KMS-11 (cell line): ENCODE results near the gene MDH1.

Source experiments
- H2AFZ ChIP-seq: fragments of 200-600 bp; sonication (generic); 2 replicates; pipeline ENCODE4 v1.6.1; 2016; ENCODE audit warnings: antibody characterized with exemption, mixed run types, low read depth
- H3K27ac ChIP-seq: fragments of 200-600 bp; sonication (generic); 2 replicates; pipeline ENCODE4 v1.6.1; 2016; ENCODE audit warnings: mild to moderate bottlenecking, mixed run types
- H3K27me3 ChIP-seq: fragments of 200-600 bp; sonication (generic); 2 replicates; pipeline ENCODE4 v1.6.1; 2017; ENCODE audit warnings: mild to moderate bottlenecking, low read depth, mixed run types, moderate library complexity; ENCODE audit not compliant: insufficient read depth
- H3K36me3 ChIP-seq: fragments of 200-600 bp; sonication (generic); 2 replicates; pipeline ENCODE4 v1.6.1; 2017; ENCODE audit warnings: mild to moderate bottlenecking, mixed run types; ENCODE audit not compliant: insufficient read depth
- H3K4me1 ChIP-seq: fragments of 200-600 bp; sonication (generic); 2 replicates; pipeline ENCODE4 v1.6.1; 2016; ENCODE audit warnings: mild to moderate bottlenecking, low read depth, mixed run types; ENCODE audit not compliant: poor library complexity, severe bottlenecking
- H3K4me2 ChIP-seq: fragments of 200-600 bp; sonication (generic); 2 replicates; pipeline ENCODE4 v1.7.0; 2016; ENCODE audit warnings: mild to moderate bottlenecking, mixed run types
- H3K4me3 ChIP-seq: fragments of 200-600 bp; sonication (generic); IDR thresholded peaks from 2 replicates; pipeline ENCODE4 v1.6.1; 2017; ENCODE audit warnings: low read depth, low read length, mixed read lengths; ENCODE audit not compliant: insufficient read depth
- H3K79me2 ChIP-seq: fragments of 200-600 bp; sonication (generic); 2 replicates; pipeline ENCODE4 v1.6.1; 2016; ENCODE audit warnings: low read depth, mixed run types; ENCODE audit not compliant: insufficient read depth
- H3K9ac ChIP-seq: fragments of 200-600 bp; sonication (generic); 2 replicates; pipeline ENCODE4 v1.6.1; 2016; ENCODE audit warnings: mild to moderate bottlenecking, mixed run types
- H4K20me1 ChIP-seq: fragments of 200-600 bp; sonication (generic); 2 replicates; pipeline ENCODE4 v1.6.1; 2016; ENCODE audit warnings: mild to moderate bottlenecking, mixed run types; ENCODE audit not compliant: insufficient read depth
- TF ChIP-seq, protein P1 (sequence below): fragments of 200-600 bp; sonication (generic); conservative IDR thresholded peaks from 2 replicates; pipeline ENCODE4 v1.6.1; 2017; ENCODE audit warnings: low read depth, mild to moderate bottlenecking, antibody characterized with exemption, low read length, moderate library complexity, mixed read lengths

Gene MDH1

DNA sequence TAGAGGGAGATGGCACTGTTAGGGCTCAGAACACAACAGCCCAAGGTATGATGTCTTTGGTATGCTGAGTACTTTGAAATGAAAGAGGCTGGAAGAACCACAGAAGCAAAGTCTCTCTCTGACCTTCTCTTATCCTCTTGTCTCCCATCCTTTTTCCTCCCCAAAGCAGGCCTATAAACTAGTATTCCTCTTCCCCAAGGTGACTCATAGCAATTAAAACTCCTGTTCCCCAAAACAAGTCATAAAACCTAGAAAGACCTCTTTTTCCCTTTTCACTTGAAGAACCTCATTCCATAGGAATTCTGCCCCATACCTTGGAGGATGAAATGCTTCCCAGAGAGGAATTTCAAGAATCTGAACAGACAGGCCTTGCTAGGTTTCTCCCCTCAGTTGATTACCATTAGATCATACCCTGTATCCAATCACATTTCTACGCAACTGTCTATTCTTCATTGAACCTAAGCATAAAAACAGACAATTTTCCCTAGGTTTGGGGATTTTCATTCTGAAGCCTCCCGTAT lies 25.7 kb downstream of the MDH1 start:
- no peaks in the 10 kb centered on the region for H3K79me2 ChIP-seq
- H3K36me3 ChIP-seq, result no peaks in the 10 kb centered on the region
- no peak overlapping the region for H3K4me2 ChIP-seq
- no peaks in the 10 kb centered on the region for H3K27me3 ChIP-seq
- H2AFZ ChIP-seq, result no peak overlapping the region
- no peaks in the 10 kb centered on the region for H4K20me1 ChIP-seq
- H3K4me1 ChIP-seq, result peaks cover 17% of the 10 kb centered on the region
- TF ChIP-seq, protein P1, sequence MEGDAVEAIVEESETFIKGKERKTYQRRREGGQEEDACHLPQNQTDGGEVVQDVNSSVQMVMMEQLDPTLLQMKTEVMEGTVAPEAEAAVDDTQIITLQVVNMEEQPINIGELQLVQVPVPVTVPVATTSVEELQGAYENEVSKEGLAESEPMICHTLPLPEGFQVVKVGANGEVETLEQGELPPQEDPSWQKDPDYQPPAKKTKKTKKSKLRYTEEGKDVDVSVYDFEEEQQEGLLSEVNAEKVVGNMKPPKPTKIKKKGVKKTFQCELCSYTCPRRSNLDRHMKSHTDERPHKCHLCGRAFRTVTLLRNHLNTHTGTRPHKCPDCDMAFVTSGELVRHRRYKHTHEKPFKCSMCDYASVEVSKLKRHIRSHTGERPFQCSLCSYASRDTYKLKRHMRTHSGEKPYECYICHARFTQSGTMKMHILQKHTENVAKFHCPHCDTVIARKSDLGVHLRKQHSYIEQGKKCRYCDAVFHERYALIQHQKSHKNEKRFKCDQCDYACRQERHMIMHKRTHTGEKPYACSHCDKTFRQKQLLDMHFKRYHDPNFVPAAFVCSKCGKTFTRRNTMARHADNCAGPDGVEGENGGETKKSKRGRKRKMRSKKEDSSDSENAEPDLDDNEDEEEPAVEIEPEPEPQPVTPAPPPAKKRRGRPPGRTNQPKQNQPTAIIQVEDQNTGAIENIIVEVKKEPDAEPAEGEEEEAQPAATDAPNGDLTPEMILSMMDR, result no peak
- no peak overlapping the region for H3K27ac ChIP-seq
- no peak overlapping the region for H3K4me3 ChIP-seq
- no peak overlapping the region for H3K9ac ChIP-seq

DNA sequence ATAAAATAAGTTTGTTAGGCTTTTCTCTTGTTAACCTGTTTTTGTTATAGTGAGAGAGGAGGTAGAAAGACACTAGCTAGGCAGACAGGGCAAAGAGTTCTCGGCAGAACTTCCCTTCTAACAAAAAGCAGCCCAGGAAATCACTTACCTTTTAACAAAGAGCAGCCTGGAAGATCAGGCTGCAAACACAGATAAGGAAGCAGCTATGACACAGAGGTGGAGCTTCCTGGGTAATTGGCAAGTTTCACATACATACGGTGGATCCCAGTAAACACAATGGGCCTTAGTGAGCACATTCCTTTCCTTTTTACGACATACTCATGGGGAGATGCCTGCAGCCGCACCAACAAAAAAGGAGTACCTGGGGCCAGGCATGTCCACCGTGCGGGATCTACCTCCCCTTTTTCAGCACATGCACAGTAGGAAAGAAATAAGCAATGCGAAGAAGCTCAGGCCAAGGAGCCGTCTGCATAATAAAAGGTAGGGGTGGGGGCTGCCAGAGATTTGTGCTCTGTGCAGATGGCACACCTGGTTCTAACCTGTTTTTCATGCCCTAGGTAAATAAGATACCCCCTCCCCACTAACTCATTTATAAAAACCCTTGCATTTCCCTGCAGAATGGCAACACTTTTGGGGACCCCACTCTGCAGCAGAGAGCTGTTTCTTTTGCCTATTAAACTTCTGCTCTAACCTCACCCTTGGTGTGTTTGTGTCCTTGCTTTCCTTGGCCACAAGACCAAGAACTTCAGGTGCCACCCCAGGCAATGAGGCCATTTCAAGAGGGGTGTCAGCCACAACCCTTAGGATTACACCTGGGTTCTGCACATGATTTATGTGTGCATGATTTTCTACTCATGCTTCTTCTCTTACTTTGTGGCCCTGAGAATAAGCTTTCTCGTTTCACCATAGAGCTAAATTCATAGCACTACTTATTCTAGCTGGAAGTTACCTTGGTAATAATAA lies 26.5 kb downstream of the MDH1 start:
- Histone ChIP-seq H3K36me3 (no peaks in the 10 kb centered on the region), H2AFZ (no peak overlapping the region), H3K9ac (no peak overlapping the region), H3K4me1 (peaks cover 17% of the 10 kb centered on the region), H3K4me3 (no peak overlapping the region), H3K27ac (no peak overlapping the region), H4K20me1 (no peaks in the 10 kb centered on the region), H3K4me2 (no peak overlapping the region), H3K27me3 (no peaks in the 10 kb centered on the region), H3K79me2 (no peaks in the 10 kb centered on the region)
- TF ChIP-seq, protein P1, result no peak

DNA sequence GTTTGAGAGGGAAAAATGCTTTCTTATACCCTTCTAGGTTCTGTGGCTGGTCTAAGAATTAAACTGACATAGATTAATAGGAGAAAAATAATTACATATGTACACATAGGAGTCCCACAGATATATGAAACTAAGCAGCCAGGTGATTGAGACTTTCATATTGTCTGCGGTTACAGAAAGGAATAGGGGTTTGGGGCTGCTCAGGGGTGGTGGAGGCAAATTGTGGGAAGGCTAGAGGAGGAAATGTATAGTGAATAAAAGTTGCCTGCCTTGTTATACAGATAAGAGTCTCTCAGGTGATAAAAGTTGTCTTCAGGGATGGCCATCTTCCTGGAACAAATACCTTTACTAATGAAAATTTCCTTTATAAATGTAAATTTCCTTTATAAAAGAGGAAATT lies 28.6 kb downstream of the MDH1 start:
- H3K36me3 ChIP-seq, result no peaks in the 10 kb centered on the region
- no peaks in the 10 kb centered on the region for H4K20me1 ChIP-seq
- TF ChIP-seq, protein P1, result no peak
- H3K4me2 ChIP-seq, result peak overlapping the region; percentile 33
- no peak overlapping the region for H3K27ac ChIP-seq
- H3K27me3 ChIP-seq, result no peaks in the 10 kb centered on the region
- H3K9ac ChIP-seq, result no peak overlapping the region
- H3K79me2 ChIP-seq, result no peaks in the 10 kb centered on the region
- no peak overlapping the region for H3K4me3 ChIP-seq
- peaks cover 17% of the 10 kb centered on the region for H3K4me1 ChIP-seq
- no peak overlapping the region for H2AFZ ChIP-seq

DNA sequence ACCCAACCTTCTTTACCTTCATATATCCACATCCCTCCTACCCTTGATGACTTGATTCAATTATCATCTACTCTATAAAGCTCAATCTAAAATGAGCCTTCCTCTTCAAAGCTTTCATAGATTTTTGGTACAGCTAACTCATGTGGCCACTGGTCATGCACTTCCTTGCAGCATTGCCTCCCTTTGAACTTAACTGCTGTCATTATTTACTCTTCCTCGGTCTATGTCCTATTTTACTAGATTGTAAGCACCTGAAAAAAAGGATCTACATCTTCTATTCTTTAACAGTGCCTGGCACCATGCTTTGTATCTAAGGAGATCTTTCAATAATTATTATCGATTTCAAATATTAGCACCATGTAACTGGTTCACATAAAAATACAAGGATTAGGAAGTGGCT lies 30.6 kb downstream of the MDH1 start:
- no peak overlapping the region for H2AFZ ChIP-seq
- no peak overlapping the region for H3K27ac ChIP-seq
- H3K4me3 ChIP-seq, result no peak overlapping the region
- H4K20me1 ChIP-seq, result no peaks in the 10 kb centered on the region
- H3K9ac ChIP-seq, result no peak overlapping the region
- H3K4me2 ChIP-seq, result no peak overlapping the region
- peaks cover 17% of the 10 kb centered on the region for H3K4me1 ChIP-seq
- H3K27me3 ChIP-seq, result no peaks in the 10 kb centered on the region
- H3K36me3 ChIP-seq, result no peaks in the 10 kb centered on the region
- no peaks in the 10 kb centered on the region for H3K79me2 ChIP-seq
- TF ChIP-seq, protein P1, result no peak
